ENCODE measurements around the gene USP4.
"Not testable (repeated sequence)": the region's sequence is repeated elsewhere in the genome, so short reads cannot be mapped to it uniquely, and the experiment has no call there.

DNA sequence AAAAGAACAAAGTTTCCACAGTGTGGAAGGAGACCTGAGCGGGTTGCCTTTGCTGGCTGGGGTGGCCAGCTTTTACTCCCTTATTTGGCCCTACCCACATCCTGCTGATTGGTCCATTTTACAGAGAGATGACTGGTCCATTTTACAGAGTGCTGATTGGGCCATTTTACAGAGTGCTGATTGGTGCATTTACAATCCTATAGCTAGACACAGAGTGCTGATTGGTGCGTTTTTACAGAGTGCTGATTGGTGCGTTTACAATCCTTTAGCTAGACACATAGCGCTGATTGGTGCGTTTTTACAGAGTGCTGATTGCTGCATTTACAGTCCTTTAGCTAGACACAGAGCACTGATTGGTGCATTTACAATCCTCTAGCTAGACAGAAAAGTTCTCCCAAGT, 111.0 kb downstream of the USP4 start:
- not testable (repeated sequence) for TF ChIP-seq ZNF37A (tag by site-specific recombination; IDR thresholded peaks at IDR 0.05); ZNF274 (IDR thresholded peaks at IDR 0.05; ENCODE audit: low read length); ZNF274 (tag by site-specific recombination; IDR thresholded peaks at IDR 0.05; ENCODE audit: borderline replicate concordance); RBAK (tag by site-specific recombination; IDR thresholded peaks at IDR 0.05); ZNF776 (tag by site-specific recombination; IDR thresholded peaks at IDR 0.05; ENCODE audit: borderline replicate concordance); ZNF202 (tag by site-specific recombination; IDR thresholded peaks at IDR 0.05; ENCODE audit: borderline replicate concordance); ZNF510 (tag by site-specific recombination; IDR thresholded peaks at IDR 0.05; ENCODE audit: insufficient replicate concordance)
- TF ChIP-seq, protein P1, sequence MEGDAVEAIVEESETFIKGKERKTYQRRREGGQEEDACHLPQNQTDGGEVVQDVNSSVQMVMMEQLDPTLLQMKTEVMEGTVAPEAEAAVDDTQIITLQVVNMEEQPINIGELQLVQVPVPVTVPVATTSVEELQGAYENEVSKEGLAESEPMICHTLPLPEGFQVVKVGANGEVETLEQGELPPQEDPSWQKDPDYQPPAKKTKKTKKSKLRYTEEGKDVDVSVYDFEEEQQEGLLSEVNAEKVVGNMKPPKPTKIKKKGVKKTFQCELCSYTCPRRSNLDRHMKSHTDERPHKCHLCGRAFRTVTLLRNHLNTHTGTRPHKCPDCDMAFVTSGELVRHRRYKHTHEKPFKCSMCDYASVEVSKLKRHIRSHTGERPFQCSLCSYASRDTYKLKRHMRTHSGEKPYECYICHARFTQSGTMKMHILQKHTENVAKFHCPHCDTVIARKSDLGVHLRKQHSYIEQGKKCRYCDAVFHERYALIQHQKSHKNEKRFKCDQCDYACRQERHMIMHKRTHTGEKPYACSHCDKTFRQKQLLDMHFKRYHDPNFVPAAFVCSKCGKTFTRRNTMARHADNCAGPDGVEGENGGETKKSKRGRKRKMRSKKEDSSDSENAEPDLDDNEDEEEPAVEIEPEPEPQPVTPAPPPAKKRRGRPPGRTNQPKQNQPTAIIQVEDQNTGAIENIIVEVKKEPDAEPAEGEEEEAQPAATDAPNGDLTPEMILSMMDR (tag by site-specific recombination; IDR thresholded peaks at IDR 0.05): not testable (repeated sequence)
- TF ChIP-seq, protein P2, sequence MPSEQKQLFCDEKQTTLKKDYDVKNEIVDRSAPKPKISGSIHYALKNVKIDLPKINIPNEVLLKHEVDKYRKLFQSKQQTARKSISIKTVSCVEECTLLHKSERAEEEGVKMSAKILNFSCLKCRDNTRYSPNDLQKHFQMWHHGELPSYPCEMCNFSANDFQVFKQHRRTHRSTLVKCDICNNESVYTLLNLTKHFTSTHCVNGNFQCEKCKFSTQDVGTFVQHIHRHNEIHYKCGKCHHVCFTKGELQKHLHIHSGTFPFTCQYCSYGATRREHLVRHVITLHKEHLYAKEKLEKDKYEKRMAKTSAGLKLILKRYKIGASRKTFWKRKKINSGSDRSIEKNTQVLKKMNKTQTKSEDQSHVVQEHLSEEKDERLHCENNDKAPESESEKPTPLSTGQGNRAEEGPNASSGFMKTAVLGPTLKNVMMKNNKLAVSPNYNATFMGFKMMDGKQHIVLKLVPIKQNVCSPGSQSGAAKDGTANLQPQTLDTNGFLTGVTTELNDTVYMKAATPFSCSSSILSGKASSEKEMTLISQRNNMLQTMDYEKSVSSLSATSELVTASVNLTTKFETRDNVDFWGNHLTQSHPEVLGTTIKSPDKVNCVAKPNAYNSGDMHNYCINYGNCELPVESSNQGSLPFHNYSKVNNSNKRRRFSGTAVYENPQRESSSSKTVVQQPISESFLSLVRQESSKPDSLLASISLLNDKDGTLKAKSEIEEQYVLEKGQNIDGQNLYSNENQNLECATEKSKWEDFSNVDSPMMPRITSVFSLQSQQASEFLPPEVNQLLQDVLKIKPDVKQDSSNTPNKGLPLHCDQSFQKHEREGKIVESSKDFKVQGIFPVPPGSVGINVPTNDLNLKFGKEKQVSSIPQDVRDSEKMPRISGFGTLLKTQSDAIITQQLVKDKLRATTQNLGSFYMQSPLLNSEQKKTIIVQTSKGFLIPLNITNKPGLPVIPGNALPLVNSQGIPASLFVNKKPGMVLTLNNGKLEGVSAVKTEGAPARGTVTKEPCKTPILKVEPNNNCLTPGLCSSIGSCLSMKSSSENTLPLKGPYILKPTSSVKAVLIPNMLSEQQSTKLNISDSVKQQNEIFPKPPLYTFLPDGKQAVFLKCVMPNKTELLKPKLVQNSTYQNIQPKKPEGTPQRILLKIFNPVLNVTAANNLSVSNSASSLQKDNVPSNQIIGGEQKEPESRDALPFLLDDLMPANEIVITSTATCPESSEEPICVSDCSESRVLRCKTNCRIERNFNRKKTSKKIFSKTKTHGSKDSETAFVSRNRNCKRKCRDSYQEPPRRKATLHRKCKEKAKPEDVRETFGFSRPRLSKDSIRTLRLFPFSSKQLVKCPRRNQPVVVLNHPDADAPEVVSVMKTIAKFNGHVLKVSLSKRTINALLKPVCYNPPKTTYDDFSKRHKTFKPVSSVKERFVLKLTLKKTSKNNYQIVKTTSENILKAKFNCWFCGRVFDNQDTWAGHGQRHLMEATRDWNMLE (tag by site-specific recombination; conservative IDR thresholded peaks at IDR 0.05; ENCODE audit: low read depth): not testable (repeated sequence)
